ENCODE measurements around the gene OAF. TPM values are rescaled to one million over a fixed set of nuclear protein-coding genes. Genes with fewer than 3 reads are reported as not detected.

OAF gene
- total and polyA plus RNA-seq, 2 experiments from 2014 or later, result 1.1 to 3.0 TPM

DNA sequence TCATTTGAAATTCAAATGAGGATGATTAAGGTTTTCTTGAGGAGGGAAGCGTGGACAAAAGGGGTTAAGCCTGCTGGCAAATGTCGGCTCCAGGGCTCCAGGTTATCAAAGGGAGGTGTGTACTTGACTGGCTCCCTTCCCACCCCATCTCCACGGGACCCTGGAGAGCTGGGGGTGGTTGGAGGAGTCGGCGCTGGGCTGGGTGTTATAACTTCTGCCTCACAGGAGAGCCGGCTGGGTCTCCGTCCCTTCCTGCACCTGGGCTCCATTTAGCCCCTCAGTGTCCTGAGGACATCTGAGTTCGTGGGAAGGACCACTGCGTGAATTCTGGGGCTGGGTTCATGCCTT lies 44.7 kb downstream of the OAF start (continued):
- TF ChIP-seq, protein P1, sequence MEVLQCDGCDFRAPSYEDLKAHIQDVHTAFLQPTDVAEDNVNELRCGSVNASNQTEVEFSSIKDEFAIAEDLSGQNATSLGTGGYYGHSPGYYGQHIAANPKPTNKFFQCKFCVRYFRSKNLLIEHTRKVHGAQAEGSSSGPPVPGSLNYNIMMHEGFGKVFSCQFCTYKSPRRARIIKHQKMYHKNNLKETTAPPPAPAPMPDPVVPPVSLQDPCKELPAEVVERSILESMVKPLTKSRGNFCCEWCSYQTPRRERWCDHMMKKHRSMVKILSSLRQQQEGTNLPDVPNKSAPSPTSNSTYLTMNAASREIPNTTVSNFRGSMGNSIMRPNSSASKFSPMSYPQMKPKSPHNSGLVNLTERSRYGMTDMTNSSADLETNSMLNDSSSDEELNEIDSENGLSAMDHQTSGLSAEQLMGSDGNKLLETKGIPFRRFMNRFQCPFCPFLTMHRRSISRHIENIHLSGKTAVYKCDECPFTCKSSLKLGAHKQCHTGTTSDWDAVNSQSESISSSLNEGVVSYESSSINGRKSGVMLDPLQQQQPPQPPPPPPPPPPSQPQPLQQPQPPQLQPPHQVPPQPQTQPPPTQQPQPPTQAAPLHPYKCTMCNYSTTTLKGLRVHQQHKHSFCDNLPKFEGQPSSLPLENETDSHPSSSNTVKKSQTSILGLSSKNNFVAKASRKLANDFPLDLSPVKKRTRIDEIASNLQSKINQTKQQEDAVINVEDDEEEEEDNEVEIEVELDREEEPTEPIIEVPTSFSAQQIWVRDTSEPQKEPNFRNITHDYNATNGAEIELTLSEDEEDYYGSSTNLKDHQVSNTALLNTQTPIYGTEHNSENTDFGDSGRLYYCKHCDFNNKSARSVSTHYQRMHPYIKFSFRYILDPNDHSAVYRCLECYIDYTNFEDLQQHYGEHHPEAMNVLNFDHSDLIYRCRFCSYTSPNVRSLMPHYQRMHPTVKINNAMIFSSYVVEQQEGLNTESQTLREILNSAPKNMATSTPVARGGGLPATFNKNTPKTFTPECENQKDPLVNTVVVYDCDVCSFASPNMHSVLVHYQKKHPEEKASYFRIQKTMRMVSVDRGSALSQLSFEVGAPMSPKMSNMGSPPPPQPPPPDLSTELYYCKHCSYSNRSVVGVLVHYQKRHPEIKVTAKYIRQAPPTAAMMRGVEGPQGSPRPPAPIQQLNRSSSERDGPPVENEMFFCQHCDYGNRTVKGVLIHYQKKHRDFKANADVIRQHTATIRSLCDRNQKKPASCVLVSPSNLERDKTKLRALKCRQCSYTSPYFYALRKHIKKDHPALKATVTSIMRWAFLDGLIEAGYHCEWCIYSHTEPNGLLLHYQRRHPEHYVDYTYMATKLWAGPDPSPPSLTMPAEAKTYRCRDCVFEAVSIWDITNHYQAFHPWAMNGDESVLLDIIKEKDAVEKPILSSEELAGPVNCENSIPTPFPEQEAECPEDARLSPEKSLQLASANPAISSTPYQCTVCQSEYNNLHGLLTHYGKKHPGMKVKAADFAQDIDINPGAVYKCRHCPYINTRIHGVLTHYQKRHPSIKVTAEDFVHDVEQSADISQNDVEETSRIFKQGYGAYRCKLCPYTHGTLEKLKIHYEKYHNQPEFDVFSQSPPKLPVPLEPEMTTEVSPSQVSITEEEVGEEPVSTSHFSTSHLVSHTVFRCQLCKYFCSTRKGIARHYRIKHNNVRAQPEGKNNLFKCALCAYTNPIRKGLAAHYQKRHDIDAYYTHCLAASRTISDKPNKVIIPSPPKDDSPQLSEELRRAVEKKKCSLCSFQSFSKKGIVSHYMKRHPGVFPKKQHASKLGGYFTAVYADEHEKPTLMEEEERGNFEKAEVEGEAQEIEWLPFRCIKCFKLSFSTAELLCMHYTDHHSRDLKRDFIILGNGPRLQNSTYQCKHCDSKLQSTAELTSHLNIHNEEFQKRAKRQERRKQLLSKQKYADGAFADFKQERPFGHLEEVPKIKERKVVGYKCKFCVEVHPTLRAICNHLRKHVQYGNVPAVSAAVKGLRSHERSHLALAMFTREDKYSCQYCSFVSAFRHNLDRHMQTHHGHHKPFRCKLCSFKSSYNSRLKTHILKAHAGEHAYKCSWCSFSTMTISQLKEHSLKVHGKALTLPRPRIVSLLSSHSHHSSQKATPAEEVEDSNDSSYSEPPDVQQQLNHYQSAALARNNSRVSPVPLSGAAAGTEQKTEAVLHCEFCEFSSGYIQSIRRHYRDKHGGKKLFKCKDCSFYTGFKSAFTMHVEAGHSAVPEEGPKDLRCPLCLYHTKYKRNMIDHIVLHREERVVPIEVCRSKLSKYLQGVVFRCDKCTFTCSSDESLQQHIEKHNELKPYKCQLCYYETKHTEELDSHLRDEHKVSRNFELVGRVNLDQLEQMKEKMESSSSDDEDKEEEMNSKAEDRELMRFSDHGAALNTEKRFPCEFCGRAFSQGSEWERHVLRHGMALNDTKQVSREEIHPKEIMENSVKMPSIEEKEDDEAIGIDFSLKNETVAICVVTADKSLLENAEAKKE (CRISPR knock-in tag; IDR thresholded peaks at IDR 0.05), result no peak
- no peak for TF ChIP-seq ZNF331 (CRISPR knock-in tag; IDR thresholded peaks at IDR 0.05; ENCODE audit: low read depth)
- no peak for TF ChIP-seq NANOG (IDR thresholded peaks at IDR 0.05; ENCODE audit: borderline replicate concordance)
- TF ChIP-seq, protein P2, sequence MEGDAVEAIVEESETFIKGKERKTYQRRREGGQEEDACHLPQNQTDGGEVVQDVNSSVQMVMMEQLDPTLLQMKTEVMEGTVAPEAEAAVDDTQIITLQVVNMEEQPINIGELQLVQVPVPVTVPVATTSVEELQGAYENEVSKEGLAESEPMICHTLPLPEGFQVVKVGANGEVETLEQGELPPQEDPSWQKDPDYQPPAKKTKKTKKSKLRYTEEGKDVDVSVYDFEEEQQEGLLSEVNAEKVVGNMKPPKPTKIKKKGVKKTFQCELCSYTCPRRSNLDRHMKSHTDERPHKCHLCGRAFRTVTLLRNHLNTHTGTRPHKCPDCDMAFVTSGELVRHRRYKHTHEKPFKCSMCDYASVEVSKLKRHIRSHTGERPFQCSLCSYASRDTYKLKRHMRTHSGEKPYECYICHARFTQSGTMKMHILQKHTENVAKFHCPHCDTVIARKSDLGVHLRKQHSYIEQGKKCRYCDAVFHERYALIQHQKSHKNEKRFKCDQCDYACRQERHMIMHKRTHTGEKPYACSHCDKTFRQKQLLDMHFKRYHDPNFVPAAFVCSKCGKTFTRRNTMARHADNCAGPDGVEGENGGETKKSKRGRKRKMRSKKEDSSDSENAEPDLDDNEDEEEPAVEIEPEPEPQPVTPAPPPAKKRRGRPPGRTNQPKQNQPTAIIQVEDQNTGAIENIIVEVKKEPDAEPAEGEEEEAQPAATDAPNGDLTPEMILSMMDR (conservative IDR thresholded peaks at IDR 0.05; ENCODE audit: low read depth in 2 of 2), result no peak
- no peak for TF ChIP-seq ZNF114 (CRISPR knock-in tag; IDR thresholded peaks at IDR 0.05)

DNA sequence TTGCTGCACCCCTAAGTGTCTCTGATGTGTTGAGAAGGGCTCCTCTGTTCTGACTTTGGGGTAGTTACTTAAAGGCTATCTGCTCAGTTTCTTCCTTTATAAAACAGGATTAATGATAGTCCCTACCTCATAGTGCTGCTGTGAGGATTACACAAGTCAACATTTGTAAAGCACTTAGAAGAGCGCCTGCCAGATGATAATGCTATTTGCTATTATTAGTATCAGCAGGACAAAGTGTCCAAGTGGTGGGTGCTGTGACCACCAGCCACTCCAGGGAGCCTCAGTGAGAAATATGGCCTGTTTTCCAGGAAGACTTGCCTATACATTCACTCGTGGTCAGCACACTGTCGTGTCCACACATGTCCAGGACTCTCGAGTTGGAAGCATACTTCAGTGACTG lies 45.3 kb downstream of the OAF start:
- Histone ChIP-seq H4K20me1 (replicated peaks; ENCODE audit: insufficient read depth) (no peaks in the 10 kb centered on the region), H3K27me3 (ENCODE audit: insufficient read depth) (peaks cover 29% of the 10 kb centered on the region), H3F3A (replicated peaks; ENCODE audit: low read depth) (no peaks in the 10 kb centered on the region), H2AFZ (peak overlapping the region; percentile 28; the same call in 1 of the 2 replicates), H3K36me3 (ENCODE audit: insufficient read depth) (no peaks in the 10 kb centered on the region), H3K4me1 (ENCODE audit: insufficient read depth) (peaks cover 24% of the 10 kb centered on the region), H3K79me2 (replicated peaks; ENCODE audit: insufficient read depth) (no peaks in the 10 kb centered on the region), H3K27ac (ENCODE audit: low read depth) (no peak overlapping the region), H3K9me2 (ENCODE audit: insufficient read depth) (no peaks in the 10 kb centered on the region; the same call in 1 of the 2 replicates), H3K4me2 (peak overlapping the region; percentile 78), H3K4me3 (peak overlapping the region; percentile 49)
- Mint-ChIP-seq H3K4me3 (no peak overlapping the region; the same call in 2 of the 3 replicates), H3K27me3 (ENCODE audit: insufficient read depth, low read depth, poor library complexity) (peaks cover 31% of the 10 kb centered on the region), H3K9me3 (no peaks in the 10 kb centered on the region), H3K4me1 (peaks cover 40% of the 10 kb centered on the region), H3K27ac (no peak overlapping the region), H3K36me3 (ENCODE audit: low read depth) (no peaks in the 10 kb centered on the region)
- DNase-seq (ENCODE audit: low spot score), result no peak
- ATAC-seq, result no peak
- TF ChIP-seq, protein P3, sequence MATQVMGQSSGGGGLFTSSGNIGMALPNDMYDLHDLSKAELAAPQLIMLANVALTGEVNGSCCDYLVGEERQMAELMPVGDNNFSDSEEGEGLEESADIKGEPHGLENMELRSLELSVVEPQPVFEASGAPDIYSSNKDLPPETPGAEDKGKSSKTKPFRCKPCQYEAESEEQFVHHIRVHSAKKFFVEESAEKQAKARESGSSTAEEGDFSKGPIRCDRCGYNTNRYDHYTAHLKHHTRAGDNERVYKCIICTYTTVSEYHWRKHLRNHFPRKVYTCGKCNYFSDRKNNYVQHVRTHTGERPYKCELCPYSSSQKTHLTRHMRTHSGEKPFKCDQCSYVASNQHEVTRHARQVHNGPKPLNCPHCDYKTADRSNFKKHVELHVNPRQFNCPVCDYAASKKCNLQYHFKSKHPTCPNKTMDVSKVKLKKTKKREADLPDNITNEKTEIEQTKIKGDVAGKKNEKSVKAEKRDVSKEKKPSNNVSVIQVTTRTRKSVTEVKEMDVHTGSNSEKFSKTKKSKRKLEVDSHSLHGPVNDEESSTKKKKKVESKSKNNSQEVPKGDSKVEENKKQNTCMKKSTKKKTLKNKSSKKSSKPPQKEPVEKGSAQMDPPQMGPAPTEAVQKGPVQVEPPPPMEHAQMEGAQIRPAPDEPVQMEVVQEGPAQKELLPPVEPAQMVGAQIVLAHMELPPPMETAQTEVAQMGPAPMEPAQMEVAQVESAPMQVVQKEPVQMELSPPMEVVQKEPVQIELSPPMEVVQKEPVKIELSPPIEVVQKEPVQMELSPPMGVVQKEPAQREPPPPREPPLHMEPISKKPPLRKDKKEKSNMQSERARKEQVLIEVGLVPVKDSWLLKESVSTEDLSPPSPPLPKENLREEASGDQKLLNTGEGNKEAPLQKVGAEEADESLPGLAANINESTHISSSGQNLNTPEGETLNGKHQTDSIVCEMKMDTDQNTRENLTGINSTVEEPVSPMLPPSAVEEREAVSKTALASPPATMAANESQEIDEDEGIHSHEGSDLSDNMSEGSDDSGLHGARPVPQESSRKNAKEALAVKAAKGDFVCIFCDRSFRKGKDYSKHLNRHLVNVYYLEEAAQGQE (IDR thresholded peaks at IDR 0.05; ENCODE audit: unreplicated experiment), result no peak
- no peak for TF ChIP-seq JUNB (IDR thresholded peaks at IDR 0.05; ENCODE audit: unreplicated experiment)
- no peak for TF ChIP-seq NANOG (IDR thresholded peaks at IDR 0.05; ENCODE audit: borderline replicate concordance)
- no peak for TF ChIP-seq ZNF114 (CRISPR knock-in tag; IDR thresholded peaks at IDR 0.05)
- TF ChIP-seq, protein P2 (conservative IDR thresholded peaks at IDR 0.05; ENCODE audit: low read depth in 2 of 2), result no peak
- TF ChIP-seq STAT1 (IDR thresholded peaks at IDR 0.05; ENCODE audit: unreplicated experiment), result no peak

Data from GM23338 (cell line).